Thoracic aorta (tissue), 2 donors: ENCODE measurements around the gene KCNIP4. TPM values are rescaled to one million over a fixed set of nuclear protein-coding genes. Genes with fewer than 3 reads are reported as not detected.

Source experiments
- ATAC-seq: fragments of 150-250 bp; one replicate; pipeline ENCODE4 v1.8.0; 2017; ENCODE audit warnings: low read depth; ENCODE audit not compliant: insufficient number of reproducible peaks, low FRiP score
- DNase-seq: peaks from one replicate; pipeline ENCODE4 v3.0.0-alpha.2; 2020; ENCODE audit warnings: low spot score
- H3K27ac ChIP-seq, 2 donors: fragments of 200-600 bp; sonication (generic); 1 replicate in 1 of 2; 2 replicates in 1 of 2; pipeline ENCODE4 v1.5.1; 2016; ENCODE audit warnings: mild to moderate bottlenecking in 2 of 2, moderate library complexity in 2 of 2
- H3K27me3 ChIP-seq: fragments of 200-600 bp; sonication (generic); replicated peaks from 2 replicates; pipeline ENCODE4 v1.6.0; 2016; ENCODE audit warnings: mild to moderate bottlenecking; ENCODE audit not compliant: insufficient read depth
- H3K36me3 ChIP-seq: fragments of 200-600 bp; sonication (generic); one replicate; pipeline ENCODE4 v1.5.1; 2016
- H3K4me1 ChIP-seq, 2 donors: fragments of 200-600 bp; sonication (generic); 1 replicate in 1 of 2; 2 replicates in 1 of 2; pipeline versions ENCODE4 v1.5.1 to v1.6.0; 2016; ENCODE audit warnings: low read depth in 2 of 2, mild to moderate bottlenecking in 1 of 2; ENCODE audit not compliant: control insufficient read depth in 1 of 2
- H3K4me3 ChIP-seq: fragments of 200-600 bp; sonication (generic); 2 replicates; pipeline ENCODE4 v1.5.1; 2016; ENCODE audit warnings: mild to moderate bottlenecking
- H3K9me3 ChIP-seq: fragments of 200-600 bp; sonication (generic); 2 replicates; pipeline ENCODE4 v1.5.1; 2016
- total RNA-seq, 2 donors: library from RNA; depleted of rRNA; stranded (reverse); fragments of >200 nt; gene quantifications; one replicate each; pipeline versions ENCODE4 v1.1.0 to v1.2.3, GENCODE V29; 2016
- TF ChIP-seq, protein P1 (sequence below): fragments of 200-600 bp; sonication (generic); IDR thresholded peaks from one replicate; pipeline ENCODE4 v1.5.1; 2019; ENCODE audit warnings: antibody characterized with exemption

Gene KCNIP4
- total RNA-seq, 2 donors from 2014 or later = not detected

DNA sequence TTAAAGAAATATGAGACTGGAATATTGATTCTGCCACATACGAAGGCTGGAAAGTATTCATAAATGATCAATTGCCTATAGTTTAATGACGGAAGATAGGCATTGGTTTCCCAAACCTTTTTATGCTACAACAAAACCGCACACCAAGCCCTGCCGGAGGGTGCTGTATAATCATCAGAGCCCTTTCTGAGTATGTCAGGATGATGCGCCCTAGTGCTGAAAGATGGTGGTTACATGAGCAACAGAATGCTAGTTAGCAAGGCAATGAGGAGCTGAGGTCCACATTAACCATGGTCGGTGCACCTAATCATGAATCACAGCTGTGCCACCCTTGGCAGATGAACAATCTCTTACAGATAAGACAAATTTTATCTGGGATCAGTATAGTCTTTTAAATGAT lies 757.3 kb downstream of the KCNIP4 start:
- no peak for ATAC-seq
- no peaks in the 10 kb centered on the region for H3K36me3 ChIP-seq
- no peak overlapping the region for H3K27ac ChIP-seq
- TF ChIP-seq, protein P1, sequence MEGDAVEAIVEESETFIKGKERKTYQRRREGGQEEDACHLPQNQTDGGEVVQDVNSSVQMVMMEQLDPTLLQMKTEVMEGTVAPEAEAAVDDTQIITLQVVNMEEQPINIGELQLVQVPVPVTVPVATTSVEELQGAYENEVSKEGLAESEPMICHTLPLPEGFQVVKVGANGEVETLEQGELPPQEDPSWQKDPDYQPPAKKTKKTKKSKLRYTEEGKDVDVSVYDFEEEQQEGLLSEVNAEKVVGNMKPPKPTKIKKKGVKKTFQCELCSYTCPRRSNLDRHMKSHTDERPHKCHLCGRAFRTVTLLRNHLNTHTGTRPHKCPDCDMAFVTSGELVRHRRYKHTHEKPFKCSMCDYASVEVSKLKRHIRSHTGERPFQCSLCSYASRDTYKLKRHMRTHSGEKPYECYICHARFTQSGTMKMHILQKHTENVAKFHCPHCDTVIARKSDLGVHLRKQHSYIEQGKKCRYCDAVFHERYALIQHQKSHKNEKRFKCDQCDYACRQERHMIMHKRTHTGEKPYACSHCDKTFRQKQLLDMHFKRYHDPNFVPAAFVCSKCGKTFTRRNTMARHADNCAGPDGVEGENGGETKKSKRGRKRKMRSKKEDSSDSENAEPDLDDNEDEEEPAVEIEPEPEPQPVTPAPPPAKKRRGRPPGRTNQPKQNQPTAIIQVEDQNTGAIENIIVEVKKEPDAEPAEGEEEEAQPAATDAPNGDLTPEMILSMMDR = no peak
- H3K4me3 ChIP-seq = no peak overlapping the region
- H3K4me1 ChIP-seq = no peaks in the 10 kb centered on the region
- no peak for DNase-seq
- H3K9me3 ChIP-seq = no peaks in the 10 kb centered on the region
- no peaks in the 10 kb centered on the region for H3K27me3 ChIP-seq

DNA sequence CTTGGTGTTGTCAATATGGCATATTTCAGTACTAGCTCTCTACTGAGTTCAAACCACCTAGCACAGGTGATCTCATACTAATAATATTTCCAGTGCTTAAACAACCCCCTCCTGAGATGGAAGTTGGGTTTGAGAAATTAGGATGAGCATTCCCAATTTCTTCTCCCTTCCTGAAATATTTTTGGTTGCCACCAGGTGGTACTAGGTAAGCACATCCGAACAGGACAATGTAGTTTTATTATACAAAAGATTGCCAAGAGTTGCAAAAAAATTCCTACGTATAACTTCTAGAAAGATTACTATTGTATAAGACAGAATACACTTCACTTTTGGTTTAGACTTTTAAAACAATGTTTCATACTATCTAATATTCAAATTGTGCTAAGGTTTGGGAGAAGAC lies 763.8 kb downstream of the KCNIP4 start:
- ATAC-seq = no peak

DNA sequence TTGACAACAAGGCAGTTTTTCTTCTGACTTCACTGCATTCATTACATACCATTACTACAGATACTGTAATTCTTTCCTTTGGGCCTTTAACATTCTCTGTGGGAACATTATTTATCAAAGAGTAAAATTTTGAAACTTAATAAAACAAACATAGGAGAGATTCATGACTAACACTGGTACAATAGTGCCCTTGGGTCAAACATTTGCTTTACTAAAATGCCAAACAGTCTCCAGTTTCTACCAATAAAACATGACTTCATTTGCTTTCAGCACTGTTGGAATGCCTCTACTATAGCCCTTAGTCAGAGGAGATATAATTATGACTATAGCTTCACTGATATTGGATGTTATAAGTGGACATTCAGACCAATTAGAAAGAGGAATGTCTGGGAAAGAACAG lies 766.9 kb downstream of the KCNIP4 start:
- H3K4me3 ChIP-seq = no peak overlapping the region
- H3K27ac ChIP-seq = no peak overlapping the region
- DNase-seq = no peak
- no peaks in the 10 kb centered on the region for H3K9me3 ChIP-seq
- no peak for ATAC-seq
- no peaks in the 10 kb centered on the region for H3K4me1 ChIP-seq
- H3K27me3 ChIP-seq = no peaks in the 10 kb centered on the region
- no peaks in the 10 kb centered on the region for H3K36me3 ChIP-seq
- TF ChIP-seq, protein P1 = no peak

More for the DNA sequence above, 763.8 kb downstream of the KCNIP4 start:
- H3K9me3 ChIP-seq = no peaks in the 10 kb centered on the region
- no peak for DNase-seq
- no peaks in the 10 kb centered on the region for H3K4me1 ChIP-seq
- H3K36me3 ChIP-seq = no peaks in the 10 kb centered on the region
- no peaks in the 10 kb centered on the region for H3K27me3 ChIP-seq
- TF ChIP-seq, protein P1 = no peak
- no peak overlapping the region for H3K27ac ChIP-seq
- no peak overlapping the region for H3K4me3 ChIP-seq

DNA sequence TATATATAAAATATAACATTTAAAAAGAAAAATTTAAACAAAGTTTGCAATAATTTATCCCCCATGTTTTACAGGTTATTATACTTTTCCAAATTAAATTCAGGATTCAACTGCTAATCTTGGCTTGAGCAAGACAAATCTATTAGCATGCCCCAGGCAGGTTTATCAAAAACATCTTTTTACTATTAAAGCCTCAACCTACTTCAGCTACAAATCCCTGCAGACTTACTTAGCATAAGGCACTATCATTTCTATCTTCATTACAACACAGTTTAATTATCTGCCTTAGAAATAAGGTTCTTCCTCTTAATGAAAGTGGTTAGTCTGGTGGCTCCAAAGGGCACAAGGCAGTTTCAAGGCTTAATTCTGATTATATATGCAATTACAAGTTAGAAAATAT lies 770.7 kb downstream of the KCNIP4 start:
- no peaks in the 10 kb centered on the region for H3K4me1 ChIP-seq
- TF ChIP-seq, protein P1 = no peak
- H3K4me3 ChIP-seq = no peak overlapping the region
- H3K27me3 ChIP-seq = no peaks in the 10 kb centered on the region
- no peak overlapping the region for H3K27ac ChIP-seq
- DNase-seq (no peak), ATAC-seq (no peak)
- no peaks in the 10 kb centered on the region for H3K36me3 ChIP-seq
- no peaks in the 10 kb centered on the region for H3K9me3 ChIP-seq

GRCh38 chr4:21177092-21177491 lies 771.5 kb downstream of the KCNIP4 start:
- H3K9me3 ChIP-seq = no peaks in the 10 kb centered on the region
- DNase-seq = no peak
- no peak for ATAC-seq

More at GRCh38 chr4:21177092-21177491, 771.5 kb downstream of the KCNIP4 start:
- H3K4me1 ChIP-seq = no peaks in the 10 kb centered on the region
- H3K36me3 ChIP-seq = no peaks in the 10 kb centered on the region
- no peak overlapping the region for H3K4me3 ChIP-seq
- H3K27ac ChIP-seq = no peak overlapping the region
- no peaks in the 10 kb centered on the region for H3K27me3 ChIP-seq
- TF ChIP-seq, protein P1 = no peak
